Fibroblast of lung (primary cell): ENCODE results near the gene RBMX. TPM values are rescaled to one million over a fixed set of nuclear protein-coding genes. Genes with fewer than 3 reads are reported as not detected.
A peak's percentile ranks its signal among the peaks of the same experiment; 100 is the strongest.

Experiments
- DNase-seq, 2 donors: peaks; one replicate each; pipeline versions ENCODE4 v3.0.0 to v3.0.0-alpha.2; 2010; ENCODE audit warnings: low read depth in 2 of 2
- H2AFZ ChIP-seq: 2 replicates; pipeline ENCODE4 v1.5.1; 2012; ENCODE audit warnings: low read length, control low read depth, inconsistent platforms
- H3K27ac ChIP-seq: 2 replicates; pipeline ENCODE4 v1.5.1; 2011; ENCODE audit warnings: low read length, control low read depth; ENCODE audit not compliant: insufficient read depth
- H3K27me3 ChIP-seq: 2 replicates; pipeline ENCODE4 v1.5.1; 2011; ENCODE audit warnings: mild to moderate bottlenecking, low read length; ENCODE audit not compliant: control insufficient read depth, insufficient read depth
- H3K36me3 ChIP-seq: 2 replicates; pipeline ENCODE4 v1.5.1; 2011; ENCODE audit warnings: low read length; ENCODE audit not compliant: control insufficient read depth, insufficient read depth
- H3K4me1 ChIP-seq: 2 replicates; pipeline ENCODE4 v1.5.1; 2011; ENCODE audit warnings: low read length; ENCODE audit not compliant: control insufficient read depth, insufficient read depth; ENCODE audit errors: extremely low read depth
- H3K4me2 ChIP-seq: 2 replicates; pipeline ENCODE4 v1.5.1; 2011; ENCODE audit warnings: low read length, control low read depth; ENCODE audit not compliant: insufficient read depth; ENCODE audit errors: extremely low read depth
- H3K4me3 ChIP-seq, 4 experiments: fragments of 200-600 bp in 1 of 4; sonication (generic) in 1 of 4; replicated peaks in 1 of 4; 2 replicates each; pipeline ENCODE4 v1.5.1; 2011 to 2016; ENCODE audit warnings: low read length in 4 of 4, low read depth in 3 of 4, mild to moderate bottlenecking in 3 of 4, control low read depth in 2 of 4, inconsistent platforms in 1 of 4, mixed read lengths in 1 of 4; ENCODE audit not compliant: insufficient read depth in 1 of 4; ENCODE audit errors: control extremely low read depth in 1 of 4
- H3K79me2 ChIP-seq: 2 replicates; pipeline ENCODE4 v1.5.1; 2012; ENCODE audit warnings: mild to moderate bottlenecking, low read length, inconsistent platforms; ENCODE audit not compliant: control insufficient read depth, insufficient read depth
- H3K9ac ChIP-seq: 2 replicates; pipeline ENCODE4 v1.5.1; 2011; ENCODE audit warnings: mild to moderate bottlenecking, low read length, control low read depth; ENCODE audit not compliant: insufficient read depth
- H3K9me3 ChIP-seq: 2 replicates; pipeline ENCODE4 v1.5.1; 2012; ENCODE audit warnings: low read depth, low read length; ENCODE audit not compliant: control insufficient read depth, insufficient read depth
- H4K20me1 ChIP-seq: 2 replicates; pipeline ENCODE4 v1.5.1; 2011; ENCODE audit warnings: low read length; ENCODE audit not compliant: control insufficient read depth, insufficient read depth; ENCODE audit errors: extremely low read depth
- CTCF ChIP-seq, 2 donors: IDR thresholded peaks in 1 of 2; conservative IDR thresholded peaks in 1 of 2; 1 replicate in 1 of 2; 2 replicates in 1 of 2; pipeline ENCODE4 v1.5.1; 2011 to 2012; ENCODE audit warnings: low read length in 2 of 2, control low read depth in 1 of 2, inconsistent platforms in 1 of 2, low read depth in 1 of 2, mild to moderate bottlenecking in 1 of 2
- EZH2 ChIP-seq: IDR thresholded peaks from 2 replicates; pipeline ENCODE4 v1.5.1; 2012; ENCODE audit warnings: low read length, control low read depth, mild to moderate bottlenecking; ENCODE audit errors: missing control alignments
- polyA plus RNA-seq, 2 donors: library from polyadenylated mRNA; depleted of rRNA in 1 of 2; stranded (reverse) in 1 of 2; unstranded in 1 of 2; fragments of >200 nt; gene quantifications; 2 replicates each; pipeline ENCODE4 v1.2.1, GENCODE V29; 2011 to 2012; ENCODE audit warnings: missing spikeins in 1 of 2
- total RNA-seq: library from RNA; depleted of rRNA; stranded (reverse); fragments of >200 nt; gene quantifications from 2 replicates; pipeline ENCODE4 v1.2.1, GENCODE V29; 2014

Gene RBMX
- total and polyA plus RNA-seq, 2 donors (not counting 1 experiment from before 2014, with no cell fraction given) = 139 to 159 TPM

- Histone ChIP-seq H3K79me2 (no peaks in the 10 kb centered on the region), H4K20me1 (no peaks in the 10 kb centered on the region), H2AFZ (no peak overlapping the region), H3K9me3 (no peaks in the 10 kb centered on the region), H3K9ac (no peak overlapping the region), H3K4me2 (no peak overlapping the region), H3K27ac (no peak overlapping the region), H3K4me1 (no peaks in the 10 kb centered on the region), H3K27me3 (no peaks in the 10 kb centered on the region), H3K36me3 (no peaks in the 10 kb centered on the region), H3K4me3 (no peak overlapping the region)
- no peak for DNase-seq
- no peak for TF ChIP-seq CTCF (conservative IDR thresholded peaks at IDR 0.05 in 1 of 2, IDR thresholded peaks at IDR 0.05 in 1 of 2; ENCODE audit: low read depth in 1 of 2, low read length in 2 of 2)
- TF ChIP-seq EZH2 = no peak
These were observed 24.5 kb downstream of the RBMX start for GRCh38 chrX:136856050-136856449.

- no peaks in the 10 kb centered on the region for H4K20me1 ChIP-seq
- H2AFZ ChIP-seq = no peak overlapping the region
- H3K4me2 ChIP-seq = no peak overlapping the region
- H3K9me3 ChIP-seq = no peaks in the 10 kb centered on the region
- no peak overlapping the region for H3K4me3 ChIP-seq
- H3K9ac ChIP-seq = no peak overlapping the region
- no peak for DNase-seq
- no peaks in the 10 kb centered on the region for H3K27me3 ChIP-seq
- TF ChIP-seq CTCF (conservative IDR thresholded peaks at IDR 0.05 in 1 of 2, IDR thresholded peaks at IDR 0.05 in 1 of 2; ENCODE audit: low read depth in 1 of 2, low read length in 2 of 2) (no peak), EZH2 (no peak)
- no peaks in the 10 kb centered on the region for H3K36me3 ChIP-seq
- H3K4me1 ChIP-seq = no peaks in the 10 kb centered on the region
- no peaks in the 10 kb centered on the region for H3K79me2 ChIP-seq
- no peak overlapping the region for H3K27ac ChIP-seq
These were observed 29.0 kb downstream of the RBMX start for GRCh38 chrX:136851526-136851925.

GRCh38 chrX:136850441-136851175 is 29.9 kb downstream of the RBMX start:
- no peak overlapping the region for H3K27ac ChIP-seq
- no peak overlapping the region for H3K4me2 ChIP-seq

More at GRCh38 chrX:136850441-136851175, 29.9 kb downstream of the RBMX start:
- H2AFZ ChIP-seq = no peak overlapping the region
- H3K9ac ChIP-seq = no peak overlapping the region
- H3K79me2 ChIP-seq = no peaks in the 10 kb centered on the region
- no peaks in the 10 kb centered on the region for H3K9me3 ChIP-seq
- TF ChIP-seq EZH2 = no peak
- no peak for TF ChIP-seq CTCF (conservative IDR thresholded peaks at IDR 0.05 in 1 of 2, IDR thresholded peaks at IDR 0.05 in 1 of 2; ENCODE audit: low read depth in 1 of 2, low read length in 2 of 2)
- no peak overlapping the region for H3K4me3 ChIP-seq
- DNase-seq = peak in 1 of 2 donors; percentile 50
- no peaks in the 10 kb centered on the region for H3K36me3 ChIP-seq
- no peaks in the 10 kb centered on the region for H3K27me3 ChIP-seq
- H3K4me1 ChIP-seq = no peaks in the 10 kb centered on the region
- no peaks in the 10 kb centered on the region for H4K20me1 ChIP-seq
